Esophagus squamous epithelium (tissue), 5 donors: Measurements from ENCODE around the gene ALDH9A1. TPM values are rescaled to one million over a fixed set of nuclear protein-coding genes. Genes with fewer than 3 reads are reported as not detected.

Experiments used
- DNase-seq: peaks from one replicate; lab custom pipeline; 2025; lab: John Stamatoyannopoulos, UW
- H3K27ac ChIP-seq, 4 donors: fragments of 200-600 bp; sonication (generic); one replicate each; pipeline ENCODE4 v1.5.1; 2016 to 2019; ENCODE audit warnings: mild to moderate bottlenecking in 1 of 4
- H3K27me3 ChIP-seq, 4 donors: fragments of 200-600 bp; sonication (generic); 1 replicate in 3 of 4; 2 replicates in 1 of 4; pipeline versions ENCODE4 v1.5.1 to v1.6.0; 2017 to 2021; ENCODE audit warnings: antibody characterized with exemption in 1 of 4
- H3K36me3 ChIP-seq, 3 donors: fragments of 200-600 bp; sonication (generic); one replicate each; pipeline ENCODE4 v1.5.1; 2016 to 2019
- H3K4me1 ChIP-seq, 3 donors: fragments of 200-600 bp; sonication (generic); one replicate each; pipeline ENCODE4 v1.5.1; 2017 to 2019
- H3K4me3 ChIP-seq, 4 donors: fragments of 200-600 bp; sonication (generic); 1 replicate in 3 of 4; 2 replicates in 1 of 4; pipeline ENCODE4 v1.5.1; 2016 to 2019; ENCODE audit warnings: mild to moderate bottlenecking in 2 of 4, moderate library complexity in 1 of 4
- H3K9me3 ChIP-seq, 3 donors: fragments of 200-600 bp; sonication (generic); one replicate each; pipeline ENCODE4 v1.5.1; 2016 to 2019
- CTCF ChIP-seq, 6 experiments: fragments of 450-650 bp in 4 of 6; fragments of 200-600 bp in 2 of 6; sonication (generic) in 2 of 6; IDR thresholded peaks; one replicate each; pipeline ENCODE4 v1.5.1; 2016 to 2019; ENCODE audit warnings: antibody characterized with exemption in 6 of 6, mild to moderate bottlenecking in 4 of 6, moderate library complexity in 4 of 6
- POLR2A ChIP-seq, 4 donors: fragments of 450-650 bp; IDR thresholded peaks; one replicate each; pipeline ENCODE4 v1.6.1; 2017; ENCODE audit warnings: antibody characterized with exemption in 4 of 4, mild to moderate bottlenecking in 4 of 4, moderate library complexity in 3 of 4
- WGBS, 2 donors: methylation state at CpG; one replicate each; pipeline ENCODE4 v1.1.5; 2018; 5-methylcytosine and 5-hydroxymethylcytosine counted together
- intact Hi-C: fragments of 100-400 bp; cut with DNase I; formaldehyde crosslinking; loops from one replicate; pipeline ENCODE4 v1.15.0; 2022
- total RNA-seq, 4 donors: library from RNA; depleted of rRNA; stranded (reverse); fragments of >200 nt; gene quantifications; one replicate each; pipeline ENCODE4 v1.1.0, GENCODE V29; 2016
- donor health status: DM: yes; HTN: yes; CAD: no.

The ALDH9A1 gene
- total RNA-seq, 4 donors from 2014 or later: 120 to 198 (median 158) TPM

GRCh38 chr1:165698761-165699052, 345 bp upstream of the ALDH9A1 start:
- H3K36me3 ChIP-seq: peaks cover 0 to 10% (median 0%) of the 10 kb centered on the region in 3 donors
- H3K27me3 ChIP-seq: no peaks in the 10 kb centered on the region
- intact Hi-C loops: no loop called here
- H3K4me3 ChIP-seq: peak overlapping the region; percentile 67 to 98 (median 75)
- H3K27ac ChIP-seq: peak overlapping the region; percentile 95 to 99 (median 98)
- peaks cover 11 to 42% (median 24%) of the 10 kb centered on the region in 3 donors for H3K4me1 ChIP-seq
- DNase-seq: no peak
- WGBS, 2 donors: 0% methylated on average over 2 to 6 of the region's 7 CpGs
- no peaks in the 10 kb centered on the region for H3K9me3 ChIP-seq
- TF ChIP-seq CTCF (IDR thresholded peaks at IDR 0.05): no peak
- no peak for TF ChIP-seq POLR2A (IDR thresholded peaks at IDR 0.05)

GRCh38 chr1:165697491-165697880, 876 bp downstream of the ALDH9A1 start:
- Histone ChIP-seq H3K27ac (peak overlapping the region; percentile 95 to 99 (median 98)), H3K4me1 (peaks cover 11 to 42% (median 24%) of the 10 kb centered on the region in 3 donors), H3K9me3 (no peaks in the 10 kb centered on the region), H3K36me3 (peaks cover 0 to 12% (median 0%) of the 10 kb centered on the region in 3 donors), H3K27me3 (no peaks in the 10 kb centered on the region), H3K4me3 (peak overlapping the region; percentile 67 to 98 (median 75))
- intact Hi-C loops: no loop called here
- 12 to 20% methylated on average over 6 to 8 of the region's 8 CpGs for WGBS, 2 donors
- TF ChIP-seq POLR2A (IDR thresholded peaks at IDR 0.05) (no peak), CTCF (IDR thresholded peaks at IDR 0.05) (no peak)
- no peak for DNase-seq

DNA sequence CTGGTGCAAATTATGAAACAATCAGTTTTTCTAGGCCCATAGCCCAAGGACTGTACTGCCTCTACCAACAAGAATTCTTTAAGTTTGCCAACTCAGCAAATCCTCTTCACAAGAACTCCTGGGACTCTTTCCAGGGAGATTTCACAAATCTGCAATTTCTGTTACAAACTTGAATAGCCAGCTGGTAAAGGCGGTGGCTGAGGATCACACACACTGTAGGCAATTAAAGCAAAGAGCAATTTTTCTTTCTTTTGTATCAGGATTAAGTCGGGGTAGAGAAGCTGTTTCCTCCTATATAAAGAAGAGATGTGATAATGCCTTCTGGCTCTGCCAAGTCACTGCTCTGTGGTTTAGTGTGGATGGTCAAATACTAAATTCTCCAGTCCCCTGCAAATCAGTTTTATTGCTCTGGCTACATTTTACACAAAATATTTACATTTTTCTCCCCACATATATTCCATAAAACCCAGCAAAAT, 1.7 kb downstream of the ALDH9A1 start:
- intact Hi-C loops: no loop called here
- peaks cover 0 to 18% (median 0%) of the 10 kb centered on the region in 3 donors for H3K36me3 ChIP-seq
- 0 to 6% methylated on average over 2 of the region's 2 CpGs for WGBS, 2 donors
- H3K27me3 ChIP-seq: no peaks in the 10 kb centered on the region
- H3K4me3 ChIP-seq: peak overlapping the region; percentile 67 to 98 (median 75)
- peak overlapping the region; percentile 71 to 99 (median 96) for H3K27ac ChIP-seq
- TF ChIP-seq POLR2A (IDR thresholded peaks at IDR 0.05): no peak
- no peak for TF ChIP-seq CTCF (IDR thresholded peaks at IDR 0.05)
- H3K4me1 ChIP-seq: peaks cover 11 to 42% (median 24%) of the 10 kb centered on the region in 3 donors
- no peak for DNase-seq
- no peaks in the 10 kb centered on the region for H3K9me3 ChIP-seq

GRCh38 chr1:165695031-165695430, 3.3 kb downstream of the ALDH9A1 start:
- H3K36me3 ChIP-seq: peaks cover 0 to 32% (median 0%) of the 10 kb centered on the region in 3 donors
- TF ChIP-seq POLR2A (IDR thresholded peaks at IDR 0.05): no peak
- TF ChIP-seq CTCF (IDR thresholded peaks at IDR 0.05): no peak
- peak overlapping the region in 3 of 4 donors; percentile 46 to 99 (median 97) for H3K27ac ChIP-seq
- H3K4me1 ChIP-seq: peaks cover 11 to 42% (median 24%) of the 10 kb centered on the region in 3 donors
- H3K4me3 ChIP-seq: no peak overlapping the region
- intact Hi-C loops: no loop called here
- WGBS, 2 donors: 33 to 44% methylated on average over 7 of the region's 7 CpGs
- no peaks in the 10 kb centered on the region for H3K9me3 ChIP-seq
- H3K27me3 ChIP-seq: no peaks in the 10 kb centered on the region
- DNase-seq: no peak

DNA sequence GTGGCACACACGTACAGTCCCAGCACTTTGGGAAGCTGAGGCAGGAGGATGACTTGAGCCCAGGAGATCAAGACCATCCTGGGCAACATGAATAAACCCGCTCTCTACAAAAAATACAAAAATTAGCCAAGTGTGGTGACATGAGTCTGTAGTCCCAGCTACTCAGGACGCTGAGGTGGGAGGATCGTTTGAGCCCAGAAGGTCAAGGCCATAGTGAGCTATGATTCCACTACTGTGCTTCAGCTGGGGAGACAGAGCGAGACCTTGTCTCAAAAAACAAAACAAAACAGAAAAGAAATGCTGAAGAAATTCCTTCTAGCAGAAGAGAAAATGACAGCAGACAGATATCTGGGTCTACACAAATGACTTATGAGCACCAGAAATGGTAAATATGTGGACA, 10.3 kb downstream of the ALDH9A1 start:
- DNase-seq: no peak
- TF ChIP-seq CTCF (IDR thresholded peaks at IDR 0.05): no peak
- no peak for TF ChIP-seq POLR2A (IDR thresholded peaks at IDR 0.05)
- Histone ChIP-seq H3K36me3 (peaks cover 0 to 87% (median 0%) of the 10 kb centered on the region in 3 donors), H3K4me1 (peaks cover 0 to 24% (median 0%) of the 10 kb centered on the region in 3 donors), H3K27me3 (no peaks in the 10 kb centered on the region), H3K4me3 (no peak overlapping the region), H3K27ac (no peak overlapping the region), H3K9me3 (no peaks in the 10 kb centered on the region)
- intact Hi-C loops: no loop called here
- WGBS, 2 donors: 92 to 97% methylated on average over 5 of the region's 5 CpGs
